GM12864 (cell line): ENCODE results near the gene ATRNL1.

ENCODE experiments used
- DNase-seq: peaks from one replicate; pipeline ENCODE4 v3.0.0-alpha.2; 2011; ENCODE audit warnings: low read depth
- H3K4me3 ChIP-seq: 2 replicates; pipeline ENCODE4 v1.5.1; 2011; ENCODE audit warnings: mild to moderate bottlenecking, low read depth, low read length, control low read depth
- TF ChIP-seq, protein P1 (sequence below): IDR thresholded peaks from 2 replicates; pipeline ENCODE4 v1.5.1; 2011; ENCODE audit warnings: low read depth, mild to moderate bottlenecking, moderate library complexity, low read length, control low read depth, inconsistent platforms; ENCODE audit errors: missing control alignments

ATRNL1 gene

GRCh38 chr10:115409347-115409746, 316.2 kb downstream of the ATRNL1 start:
- TF ChIP-seq, protein P1, sequence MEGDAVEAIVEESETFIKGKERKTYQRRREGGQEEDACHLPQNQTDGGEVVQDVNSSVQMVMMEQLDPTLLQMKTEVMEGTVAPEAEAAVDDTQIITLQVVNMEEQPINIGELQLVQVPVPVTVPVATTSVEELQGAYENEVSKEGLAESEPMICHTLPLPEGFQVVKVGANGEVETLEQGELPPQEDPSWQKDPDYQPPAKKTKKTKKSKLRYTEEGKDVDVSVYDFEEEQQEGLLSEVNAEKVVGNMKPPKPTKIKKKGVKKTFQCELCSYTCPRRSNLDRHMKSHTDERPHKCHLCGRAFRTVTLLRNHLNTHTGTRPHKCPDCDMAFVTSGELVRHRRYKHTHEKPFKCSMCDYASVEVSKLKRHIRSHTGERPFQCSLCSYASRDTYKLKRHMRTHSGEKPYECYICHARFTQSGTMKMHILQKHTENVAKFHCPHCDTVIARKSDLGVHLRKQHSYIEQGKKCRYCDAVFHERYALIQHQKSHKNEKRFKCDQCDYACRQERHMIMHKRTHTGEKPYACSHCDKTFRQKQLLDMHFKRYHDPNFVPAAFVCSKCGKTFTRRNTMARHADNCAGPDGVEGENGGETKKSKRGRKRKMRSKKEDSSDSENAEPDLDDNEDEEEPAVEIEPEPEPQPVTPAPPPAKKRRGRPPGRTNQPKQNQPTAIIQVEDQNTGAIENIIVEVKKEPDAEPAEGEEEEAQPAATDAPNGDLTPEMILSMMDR = no peak
- H3K4me3 ChIP-seq = no peak overlapping the region
- DNase-seq = no peak

GRCh38 chr10:115417585-115418265, 324.6 kb downstream of the ATRNL1 start:
- peak; percentile 19 for DNase-seq
- no peak overlapping the region for H3K4me3 ChIP-seq
- TF ChIP-seq, protein P1 = peak; percentile 90

- TF ChIP-seq, protein P1 = no peak
- DNase-seq = no peak
- no peak overlapping the region for H3K4me3 ChIP-seq
These were observed 329.5 kb downstream of the ATRNL1 start for GRCh38 chr10:115422624-115423023.

DNA sequence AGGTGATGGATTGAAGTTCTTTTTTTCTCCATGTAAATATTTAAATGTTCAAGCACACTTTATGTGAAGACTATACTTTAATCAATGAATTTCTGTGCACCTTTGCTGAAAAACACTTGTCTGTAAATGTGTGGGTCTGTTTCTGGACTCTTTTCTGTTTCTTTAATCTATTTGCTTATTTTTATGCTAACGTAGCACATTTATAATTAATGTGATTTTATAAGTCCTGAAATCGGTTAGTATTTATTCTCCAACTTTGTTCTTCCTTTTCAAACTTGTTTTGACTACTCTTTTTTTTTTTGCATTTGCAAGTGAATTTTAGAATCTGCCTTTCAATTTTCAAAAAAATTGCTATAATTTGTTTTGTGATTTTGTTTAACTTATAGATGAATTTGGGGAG, 334.4 kb downstream of the ATRNL1 start:
- TF ChIP-seq, protein P1 = no peak
- H3K4me3 ChIP-seq = no peak overlapping the region
- no peak for DNase-seq

DNA sequence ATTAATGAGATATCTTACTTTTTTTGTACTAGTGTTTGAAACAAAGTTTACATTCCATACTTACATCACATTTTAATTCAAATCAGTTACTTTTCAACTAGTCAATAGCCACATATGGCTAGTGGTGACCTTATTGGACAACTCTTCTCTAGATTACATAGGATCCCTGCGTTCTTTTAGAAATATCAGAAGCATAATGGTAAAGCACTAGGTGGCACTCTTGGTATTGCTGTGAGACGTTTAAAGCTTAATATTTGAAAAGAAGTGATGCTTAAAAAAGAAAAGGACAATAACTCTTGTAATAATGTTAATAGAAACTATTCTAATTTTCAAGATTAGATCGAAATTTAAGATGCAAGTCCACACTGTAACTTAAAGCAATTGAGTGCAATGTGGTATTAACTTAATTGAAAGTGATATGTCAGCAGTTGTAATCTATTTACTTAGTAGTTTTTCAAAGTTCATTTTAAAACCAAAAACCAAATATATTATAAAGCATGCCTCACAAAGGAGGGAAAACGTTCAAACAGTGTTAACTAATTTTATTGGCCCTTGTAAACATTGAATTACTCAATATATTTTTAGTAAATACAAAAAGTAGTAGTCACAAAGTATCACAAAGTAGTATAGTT, 339.1 kb downstream of the ATRNL1 start:
- no peak for DNase-seq
- H3K4me3 ChIP-seq = no peak overlapping the region
- TF ChIP-seq, protein P1 = no peak

DNA sequence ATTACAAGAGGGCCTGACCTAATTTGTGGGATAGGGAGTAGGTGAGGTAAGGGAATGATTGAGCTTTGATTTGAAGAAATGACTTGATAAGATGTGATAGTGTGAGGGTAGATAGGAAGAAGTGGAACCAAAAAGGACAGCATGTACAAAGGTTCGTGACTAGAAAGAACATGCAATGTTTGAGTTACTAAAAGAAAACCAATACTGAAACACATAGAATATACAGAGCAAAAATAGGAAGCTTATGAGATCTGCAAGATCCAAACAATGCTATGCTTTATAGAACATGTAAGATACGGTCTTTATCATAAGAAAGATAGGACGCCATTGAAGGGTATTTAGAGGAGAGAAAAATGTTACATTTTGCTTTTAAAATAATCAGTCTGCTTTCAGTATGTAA, 343.8 kb downstream of the ATRNL1 start:
- H3K4me3 ChIP-seq = no peak overlapping the region
- no peak for DNase-seq
- TF ChIP-seq, protein P1 = no peak

DNA sequence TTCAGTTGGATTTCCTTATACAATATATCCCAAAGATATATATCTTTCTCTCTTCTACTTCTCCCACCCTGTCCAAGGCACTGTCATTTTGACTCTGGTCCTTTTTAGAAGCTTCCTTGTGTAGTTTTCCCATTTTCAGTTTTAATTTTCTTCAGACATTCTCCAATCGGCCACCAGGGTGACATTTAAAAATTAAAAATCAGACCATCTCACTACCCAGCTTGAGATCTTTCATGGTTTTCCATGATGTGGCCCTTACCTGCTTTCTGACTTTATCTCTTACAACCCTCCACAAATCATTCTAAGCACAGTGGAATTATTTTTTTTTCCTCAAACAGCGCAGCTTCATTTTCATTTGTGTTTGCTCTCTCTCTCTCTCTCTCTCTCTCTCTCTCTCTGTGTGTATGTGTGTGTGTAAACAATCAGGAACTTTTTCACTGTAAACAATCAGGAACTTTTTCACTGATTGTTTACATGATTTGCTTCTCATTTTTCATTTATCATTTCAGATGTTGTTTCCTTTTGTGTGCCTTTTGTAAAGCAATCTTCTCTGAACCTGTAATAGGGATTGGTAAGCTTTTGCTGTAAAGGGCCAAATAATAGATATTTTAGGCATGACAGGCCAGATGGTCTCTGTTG, 348.9 kb downstream of the ATRNL1 start:
- no peak for DNase-seq
- TF ChIP-seq, protein P1 = peak; percentile 22

More for the DNA sequence above, 348.9 kb downstream of the ATRNL1 start:
- H3K4me3 ChIP-seq = no peak overlapping the region
